K562 (cell line): ENCODE data around the gene CHD1L. TPM values are rescaled to one million over a fixed set of nuclear protein-coding genes. Genes with fewer than 3 reads are reported as not detected.

ENCODE experiments used
- BRD4 ChIP-seq: fragments of 200-600 bp; sonication (generic); IDR thresholded peaks from 2 replicates; pipeline ENCODE4 v1.6.1; 2017; ENCODE audit warnings: inconsistent platforms
- FOS ChIP-seq: IDR thresholded peaks from 3 replicates; pipeline ENCODE4 v1.6.1; 2011; ENCODE audit not compliant: insufficient read length; ENCODE audit errors: extremely low read depth
- FOXK1 ChIP-seq: sonication (generic); formaldehyde crosslinking; IDR thresholded peaks from 2 replicates; pipeline ENCODE4 v1.8.0; 2022; ENCODE audit warnings: missing genetic modification reagents, mild to moderate bottlenecking, borderline replicate concordance
- MAFF ChIP-seq: IDR thresholded peaks from 2 replicates; pipeline ENCODE4 v1.6.1; 2012; ENCODE audit warnings: low read length, improper control_type of control experiment
- SETDB1 ChIP-seq: IDR thresholded peaks from one replicate; pipeline ENCODE4 v1.6.1; 2012; ENCODE audit warnings: low read length, control low read depth, inconsistent platforms
- SIX5 ChIP-seq, 2 experiments: IDR thresholded peaks; 2 replicates each; pipeline ENCODE4 v1.6.1; 2011; ENCODE audit warnings: low read length in 2 of 2, borderline replicate concordance in 1 of 2, low read depth in 1 of 2, mild to moderate bottlenecking in 1 of 2, moderate library complexity in 1 of 2; ENCODE audit not compliant: insufficient read depth in 1 of 2
- XRCC5 ChIP-seq: fragments of 200-400 bp; formaldehyde crosslinking; IDR thresholded peaks from 2 replicates; pipeline ENCODE4 v1.6.1; 2017; ENCODE audit warnings: low read depth, mild to moderate bottlenecking, low read length
- ZZZ3 ChIP-seq: fragments of 450-650 bp; IDR thresholded peaks from 2 replicates; pipeline ENCODE4 v1.6.1; 2016; ENCODE audit warnings: antibody characterized with exemption, mild to moderate bottlenecking, moderate library complexity
- polyA plus RNA-seq, 8 experiments: library from polyadenylated mRNA; depleted of rRNA in 4 of 8; stranded (reverse) in 5 of 8; unstranded in 3 of 8; fragments of >200 nt; fragmentation: Nextera tagmentation in 2 of 8; fragmentation: Illumina TruSeq in 1 of 8; extraction: Ambion mirVana in 2 of 8; extraction: Trizol in 1 of 8; gene quantifications; 2 replicates each; pipeline versions ENCODE4 v1.2.1 to v1.2.3, GENCODE V29; 2011 to 2014; ENCODE audit warnings: inconsistent platforms in 1 of 8, missing spikeins in 1 of 8
- total RNA-seq, 7 experiments: library from RNA; depleted of rRNA in 6 of 7; stranded (reverse); fragments of >200 nt in 6 of 7; fragmentation: Illumina TruSeq in 2 of 7; extraction: Trizol in 2 of 7; gene quantifications; 2 replicates each; pipeline versions ENCODE4 v1.2.1 to v1.2.3, GENCODE V29; 2011 to 2021; ENCODE audit warnings: low replicate concordance in 1 of 7
- TF ChIP-seq, protein P1 (sequence below): fragments of 450-650 bp; IDR thresholded peaks from 2 replicates; pipeline ENCODE4 v1.6.1; 2016; ENCODE audit warnings: mild to moderate bottlenecking, moderate library complexity

Gene CHD1L
- total and polyA plus RNA-seq, 9 of the 15 experiments (the other 6 are each of a cell fraction or from before 2014, with no cell fraction given): 25.0 to 93.3 (median 59.1) TPM

GRCh38 chr1:147242449-147243227 lies at the start of gene CHD1L (continued):
- TF ChIP-seq, protein P1, sequence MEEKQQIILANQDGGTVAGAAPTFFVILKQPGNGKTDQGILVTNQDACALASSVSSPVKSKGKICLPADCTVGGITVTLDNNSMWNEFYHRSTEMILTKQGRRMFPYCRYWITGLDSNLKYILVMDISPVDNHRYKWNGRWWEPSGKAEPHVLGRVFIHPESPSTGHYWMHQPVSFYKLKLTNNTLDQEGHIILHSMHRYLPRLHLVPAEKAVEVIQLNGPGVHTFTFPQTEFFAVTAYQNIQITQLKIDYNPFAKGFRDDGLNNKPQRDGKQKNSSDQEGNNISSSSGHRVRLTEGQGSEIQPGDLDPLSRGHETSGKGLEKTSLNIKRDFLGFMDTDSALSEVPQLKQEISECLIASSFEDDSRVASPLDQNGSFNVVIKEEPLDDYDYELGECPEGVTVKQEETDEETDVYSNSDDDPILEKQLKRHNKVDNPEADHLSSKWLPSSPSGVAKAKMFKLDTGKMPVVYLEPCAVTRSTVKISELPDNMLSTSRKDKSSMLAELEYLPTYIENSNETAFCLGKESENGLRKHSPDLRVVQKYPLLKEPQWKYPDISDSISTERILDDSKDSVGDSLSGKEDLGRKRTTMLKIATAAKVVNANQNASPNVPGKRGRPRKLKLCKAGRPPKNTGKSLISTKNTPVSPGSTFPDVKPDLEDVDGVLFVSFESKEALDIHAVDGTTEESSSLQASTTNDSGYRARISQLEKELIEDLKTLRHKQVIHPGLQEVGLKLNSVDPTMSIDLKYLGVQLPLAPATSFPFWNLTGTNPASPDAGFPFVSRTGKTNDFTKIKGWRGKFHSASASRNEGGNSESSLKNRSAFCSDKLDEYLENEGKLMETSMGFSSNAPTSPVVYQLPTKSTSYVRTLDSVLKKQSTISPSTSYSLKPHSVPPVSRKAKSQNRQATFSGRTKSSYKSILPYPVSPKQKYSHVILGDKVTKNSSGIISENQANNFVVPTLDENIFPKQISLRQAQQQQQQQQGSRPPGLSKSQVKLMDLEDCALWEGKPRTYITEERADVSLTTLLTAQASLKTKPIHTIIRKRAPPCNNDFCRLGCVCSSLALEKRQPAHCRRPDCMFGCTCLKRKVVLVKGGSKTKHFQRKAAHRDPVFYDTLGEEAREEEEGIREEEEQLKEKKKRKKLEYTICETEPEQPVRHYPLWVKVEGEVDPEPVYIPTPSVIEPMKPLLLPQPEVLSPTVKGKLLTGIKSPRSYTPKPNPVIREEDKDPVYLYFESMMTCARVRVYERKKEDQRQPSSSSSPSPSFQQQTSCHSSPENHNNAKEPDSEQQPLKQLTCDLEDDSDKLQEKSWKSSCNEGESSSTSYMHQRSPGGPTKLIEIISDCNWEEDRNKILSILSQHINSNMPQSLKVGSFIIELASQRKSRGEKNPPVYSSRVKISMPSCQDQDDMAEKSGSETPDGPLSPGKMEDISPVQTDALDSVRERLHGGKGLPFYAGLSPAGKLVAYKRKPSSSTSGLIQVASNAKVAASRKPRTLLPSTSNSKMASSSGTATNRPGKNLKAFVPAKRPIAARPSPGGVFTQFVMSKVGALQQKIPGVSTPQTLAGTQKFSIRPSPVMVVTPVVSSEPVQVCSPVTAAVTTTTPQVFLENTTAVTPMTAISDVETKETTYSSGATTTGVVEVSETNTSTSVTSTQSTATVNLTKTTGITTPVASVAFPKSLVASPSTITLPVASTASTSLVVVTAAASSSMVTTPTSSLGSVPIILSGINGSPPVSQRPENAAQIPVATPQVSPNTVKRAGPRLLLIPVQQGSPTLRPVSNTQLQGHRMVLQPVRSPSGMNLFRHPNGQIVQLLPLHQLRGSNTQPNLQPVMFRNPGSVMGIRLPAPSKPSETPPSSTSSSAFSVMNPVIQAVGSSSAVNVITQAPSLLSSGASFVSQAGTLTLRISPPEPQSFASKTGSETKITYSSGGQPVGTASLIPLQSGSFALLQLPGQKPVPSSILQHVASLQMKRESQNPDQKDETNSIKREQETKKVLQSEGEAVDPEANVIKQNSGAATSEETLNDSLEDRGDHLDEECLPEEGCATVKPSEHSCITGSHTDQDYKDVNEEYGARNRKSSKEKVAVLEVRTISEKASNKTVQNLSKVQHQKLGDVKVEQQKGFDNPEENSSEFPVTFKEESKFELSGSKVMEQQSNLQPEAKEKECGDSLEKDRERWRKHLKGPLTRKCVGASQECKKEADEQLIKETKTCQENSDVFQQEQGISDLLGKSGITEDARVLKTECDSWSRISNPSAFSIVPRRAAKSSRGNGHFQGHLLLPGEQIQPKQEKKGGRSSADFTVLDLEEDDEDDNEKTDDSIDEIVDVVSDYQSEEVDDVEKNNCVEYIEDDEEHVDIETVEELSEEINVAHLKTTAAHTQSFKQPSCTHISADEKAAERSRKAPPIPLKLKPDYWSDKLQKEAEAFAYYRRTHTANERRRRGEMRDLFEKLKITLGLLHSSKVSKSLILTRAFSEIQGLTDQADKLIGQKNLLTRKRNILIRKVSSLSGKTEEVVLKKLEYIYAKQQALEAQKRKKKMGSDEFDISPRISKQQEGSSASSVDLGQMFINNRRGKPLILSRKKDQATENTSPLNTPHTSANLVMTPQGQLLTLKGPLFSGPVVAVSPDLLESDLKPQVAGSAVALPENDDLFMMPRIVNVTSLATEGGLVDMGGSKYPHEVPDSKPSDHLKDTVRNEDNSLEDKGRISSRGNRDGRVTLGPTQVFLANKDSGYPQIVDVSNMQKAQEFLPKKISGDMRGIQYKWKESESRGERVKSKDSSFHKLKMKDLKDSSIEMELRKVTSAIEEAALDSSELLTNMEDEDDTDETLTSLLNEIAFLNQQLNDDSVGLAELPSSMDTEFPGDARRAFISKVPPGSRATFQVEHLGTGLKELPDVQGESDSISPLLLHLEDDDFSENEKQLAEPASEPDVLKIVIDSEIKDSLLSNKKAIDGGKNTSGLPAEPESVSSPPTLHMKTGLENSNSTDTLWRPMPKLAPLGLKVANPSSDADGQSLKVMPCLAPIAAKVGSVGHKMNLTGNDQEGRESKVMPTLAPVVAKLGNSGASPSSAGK: peak; percentile 64; the same call in 1 of the 2 replicates
- TF ChIP-seq MAFF (no peak), ZZZ3 (no peak), BRD4 (0 out of 2 replicates have a peak, but pooled peaks have one; percentile 35), SETDB1 (no peak), FOXK1 (CRISPR knock-in tag) (0 out of 2 replicates have a peak, but pooled peaks have one; percentile 51), FOS (no peak), XRCC5 (peak; percentile 90), SIX5 (IDR thresholded peaks at IDR 0.05; ENCODE audit: borderline replicate concordance in 1 of 2, insufficient read depth in 1 of 2, low read depth in 1 of 2, low read length in 2 of 2) (no peak)
